HG03064 (cell line): Measurements from ENCODE around the gene PAFAH2.

Experiments
- ATAC-seq: cut with Tn5 transposase; IDR thresholded peaks from one replicate; pipeline ENCODE4 v1.9.1; 2021; ENCODE audit warnings: low read depth; ENCODE audit not compliant: unreplicated experiment

The PAFAH2 gene

DNA sequence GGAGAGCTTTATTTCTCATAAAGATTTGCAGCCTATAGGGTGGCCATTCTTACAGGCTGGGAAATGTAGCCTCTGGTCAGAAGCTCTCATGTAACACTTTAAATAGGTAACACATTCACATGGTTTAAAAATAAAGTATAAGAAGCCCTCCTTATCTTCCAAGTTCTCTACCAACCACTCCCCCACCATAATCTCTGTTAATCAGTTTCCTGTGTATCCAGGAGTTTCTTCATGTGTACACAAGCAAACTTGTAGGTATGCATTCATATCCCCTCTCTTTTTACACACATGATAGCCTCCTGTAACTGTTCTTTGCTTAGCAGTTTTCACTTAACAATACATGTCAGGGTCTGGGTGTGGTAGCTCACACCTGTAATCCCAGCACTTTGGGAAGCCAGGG is 86.7 kb downstream of the PAFAH2 start:
- ATAC-seq, result no peak
